ENCODE results near the gene PIM3. TPM values are rescaled to one million over a fixed set of nuclear protein-coding genes. Genes with fewer than 3 reads are reported as not detected.

PIM3 gene
- total and polyA plus RNA-seq, 4 experiments from 2014 or later = 48.1 to 62.3 (median 54.2) TPM

DNA sequence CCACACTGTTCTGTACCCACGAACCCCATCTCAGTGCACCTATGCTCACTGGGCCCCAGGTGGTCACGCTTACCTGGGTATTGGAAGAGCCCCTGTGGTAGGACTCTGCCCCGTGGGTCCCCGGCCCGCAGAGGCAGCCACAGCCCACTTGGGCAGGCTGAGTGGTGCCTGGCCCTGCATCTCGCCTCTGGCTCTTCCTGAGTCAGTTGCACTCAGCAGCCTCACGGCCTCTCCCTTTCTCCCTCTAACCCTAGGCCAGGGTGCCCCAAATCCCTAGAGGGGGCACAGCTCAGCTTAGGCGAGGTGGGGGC lies 32.4 kb upstream of the PIM3 start:
- Mint-ChIP-seq H3K36me3 (peaks cover 0 to 9% of the 10 kb centered on the region in 2 donors), H3K4me1 (peaks cover 25 to 60% (median 43%) of the 10 kb centered on the region in 4 donors), H3K9me3 (no peaks in the 10 kb centered on the region), H3K27me3 (no peaks in the 10 kb centered on the region), H3K27ac (peak overlapping the region in 2 of 7 donors; percentile 13 to 60), H3K4me3 (peak overlapping the region in 1 of 8 donors; percentile 43)
- Histone ChIP-seq H3K9me3 (ENCODE audit: control insufficient read depth in 1 of 2, low read length in 2 of 2) (no peaks in the 10 kb centered on the region), H3K4me1 (ENCODE audit: insufficient read depth, low read length) (peaks cover 43% of the 10 kb centered on the region), H3K27ac (ENCODE audit: low read depth, low read length) (no peak overlapping the region), H3K36me3 (ENCODE audit: insufficient read depth, low read length) (no peaks in the 10 kb centered on the region), H3K27me3 (ENCODE audit: insufficient read depth, low read length) (no peaks in the 10 kb centered on the region), H3K4me3 (ENCODE audit: low read length in 2 of 2) (no peak overlapping the region)
- CTCF ChIA-PET (ENCODE audit: partially characterized antibody) = interaction anchor here (1.5 to 4.0 kb wide), 2 partner anchors 102 to 103 kb away, joined by 4 to 24 read pairs; no protein-coding TSS in a partner anchor
- POLR2A ChIA-PET (ENCODE audit: partially characterized antibody) = interaction anchor here (1.3 kb wide), 1 partner anchor 160 kb away, joined by 3 read pairs; no protein-coding TSS in a partner anchor
- intact Hi-C loops (cut with micrococcal nuclease) = no loop called here
- DNase-seq = no peak

GRCh38 chr22:49928555-49929210 lies 31.9 kb upstream of the PIM3 start:
- Histone ChIP-seq H3K9me3 (ENCODE audit: control insufficient read depth in 1 of 2, low read length in 2 of 2) (no peaks in the 10 kb centered on the region), H3K27ac (ENCODE audit: low read depth, low read length) (no peak overlapping the region), H3K4me1 (ENCODE audit: insufficient read depth, low read length) (peaks cover 49% of the 10 kb centered on the region), H3K4me3 (ENCODE audit: low read length in 2 of 2) (no peak overlapping the region), H3K27me3 (ENCODE audit: insufficient read depth, low read length) (no peaks in the 10 kb centered on the region), H3K36me3 (ENCODE audit: insufficient read depth, low read length) (no peaks in the 10 kb centered on the region)
- no peak for DNase-seq
- Mint-ChIP-seq H3K27ac (peak overlapping the region in 1 of 7 donors; percentile 60), H3K9me3 (no peaks in the 10 kb centered on the region), H3K4me1 (peaks cover 27 to 61% (median 43%) of the 10 kb centered on the region in 4 donors), H3K36me3 (peaks cover 0 to 9% of the 10 kb centered on the region in 2 donors), H3K4me3 (peak overlapping the region in 1 of 8 donors; percentile 43), H3K27me3 (no peaks in the 10 kb centered on the region)
- POLR2A ChIA-PET (ENCODE audit: partially characterized antibody) = interaction anchor here (1.3 kb wide), 1 partner anchor 161 kb away, joined by 3 read pairs; no protein-coding TSS in a partner anchor
- CTCF ChIA-PET (ENCODE audit: partially characterized antibody) = interaction anchor here (1.5 to 4.0 kb wide), 2 partner anchors 101 to 103 kb away, joined by 4 to 24 read pairs; no protein-coding TSS in a partner anchor
- intact Hi-C loops (cut with micrococcal nuclease) = loop anchor here (1.0 kb wide), 2 partner anchors 65 to 281 kb away; no protein-coding TSS in a partner anchor

DNA sequence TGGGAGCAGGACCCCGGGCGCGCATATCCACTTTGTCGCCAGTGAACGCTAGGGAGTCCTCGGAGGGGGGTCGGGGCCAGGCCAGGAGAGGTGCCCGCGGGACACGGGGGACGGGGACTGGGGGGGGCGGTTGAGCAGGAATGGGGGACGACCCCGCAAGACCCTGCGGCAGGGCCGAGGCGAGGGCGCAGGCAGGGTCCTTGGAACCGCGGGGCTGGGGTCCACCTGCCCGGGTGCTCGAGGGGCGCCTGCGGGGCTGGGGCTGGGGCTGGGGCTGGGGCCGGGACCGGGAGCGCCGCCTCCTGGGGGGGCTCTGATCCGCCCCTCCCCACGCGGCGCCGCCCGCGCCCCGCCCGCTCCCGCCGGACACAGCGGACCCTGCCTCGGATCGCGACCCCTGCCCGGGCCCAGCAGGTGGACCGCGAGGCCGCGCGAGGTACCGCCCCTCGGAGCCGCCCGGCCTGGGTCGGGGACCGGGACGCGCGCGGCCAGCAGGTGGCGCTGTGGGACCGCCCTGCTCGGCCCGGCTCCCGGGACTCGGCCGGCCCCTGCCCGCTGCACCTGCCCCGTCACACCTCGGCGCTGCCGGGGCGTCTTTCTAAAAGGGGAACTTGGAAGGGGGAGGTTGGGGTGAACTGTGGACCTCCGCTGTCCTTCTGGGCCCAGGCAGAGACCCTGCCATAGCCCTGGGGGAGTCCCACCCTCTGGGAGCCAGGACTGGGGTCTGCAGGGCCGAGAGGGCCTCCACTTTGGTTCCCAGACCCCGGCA lies 31.2 kb upstream of the PIM3 start:
- Mint-ChIP-seq H3K27me3 (no peaks in the 10 kb centered on the region), H3K27ac (peak overlapping the region in 2 of 7 donors; percentile 53 to 76), H3K36me3 (peaks cover 0 to 9% of the 10 kb centered on the region in 2 donors), H3K4me3 (no peak overlapping the region), H3K4me1 (peaks cover 27 to 58% (median 41%) of the 10 kb centered on the region in 4 donors), H3K9me3 (no peaks in the 10 kb centered on the region)
- H3K27me3 ChIP-seq (ENCODE audit: insufficient read depth, low read length) = no peaks in the 10 kb centered on the region
- POLR2A ChIA-PET (ENCODE audit: partially characterized antibody) = interaction anchor here (0.9 to 5.2 kb wide), 4 partner anchors 32 to 101 kb away, joined by 3 to 54 read pairs (median 14); partner anchors contain the start of gene PIM3
- H3K9me3 ChIP-seq (ENCODE audit: control insufficient read depth in 1 of 2, low read length in 2 of 2) = no peaks in the 10 kb centered on the region
- DNase-seq = peak in 4 of 5 donors; percentile 75 to 84 (median 76)
- no peaks in the 10 kb centered on the region for H3K36me3 ChIP-seq (ENCODE audit: insufficient read depth, low read length)
- H3K27ac ChIP-seq (ENCODE audit: low read depth, low read length) = peak overlapping the region; percentile 36
- intact Hi-C loops (cut with micrococcal nuclease) = loop anchor here (1.0 kb wide), 2 partner anchors 64 to 280 kb away; no protein-coding TSS in a partner anchor
- no peak overlapping the region for H3K4me3 ChIP-seq (ENCODE audit: low read length in 2 of 2)
- CTCF ChIA-PET (ENCODE audit: partially characterized antibody) = interaction anchor here (1.0 to 4.6 kb wide), 7 partner anchors 9 to 162 kb away, joined by 4 to 56 read pairs (median 7); no protein-coding TSS in a partner anchor
- peaks cover 56% of the 10 kb centered on the region for H3K4me1 ChIP-seq (ENCODE audit: insufficient read depth, low read length)

GRCh38 chr22:49929994-49930575 lies 30.5 kb upstream of the PIM3 start:
- ChIA-PET CTCF (ENCODE audit: partially characterized antibody) (interaction anchor here (1.0 to 4.6 kb wide), 10 partner anchors 10 to 163 kb away, joined by 3 to 56 read pairs (median 6); no protein-coding TSS in a partner anchor), POLR2A (ENCODE audit: partially characterized antibody) (interaction anchor here (0.9 to 5.2 kb wide), 6 partner anchors 12 to 100 kb away, joined by 3 to 54 read pairs (median 8); partner anchors contain the start of genes ALG12, CRELD2 and PIM3)
- peaks cover 27 to 57% (median 38%) of the 10 kb centered on the region in 4 donors for H3K4me1 Mint-ChIP-seq
- no peaks in the 10 kb centered on the region for H3K36me3 ChIP-seq (ENCODE audit: insufficient read depth, low read length)
- peaks cover 58% of the 10 kb centered on the region for H3K4me1 ChIP-seq (ENCODE audit: insufficient read depth, low read length)
- H3K36me3 Mint-ChIP-seq = peaks cover 0 to 9% of the 10 kb centered on the region in 2 donors
- H3K27ac ChIP-seq (ENCODE audit: low read depth, low read length) = peak overlapping the region; percentile 36
- peak overlapping the region in 4 of 8 donors; percentile 17 to 69 (median 28) for H3K4me3 Mint-ChIP-seq
- intact Hi-C loops (cut with micrococcal nuclease) = loop anchor here (1.0 to 10.0 kb wide), 3 partner anchors 63 to 279 kb away; partner anchors contain the start of gene TRABD
- H3K4me3 ChIP-seq (ENCODE audit: low read length in 2 of 2) = no peak overlapping the region
- H3K9me3 ChIP-seq (ENCODE audit: control insufficient read depth in 1 of 2, low read length in 2 of 2) = no peaks in the 10 kb centered on the region
- peak overlapping the region in 5 of 7 donors; percentile 24 to 91 (median 76) for H3K27ac Mint-ChIP-seq
- H3K27me3 ChIP-seq (ENCODE audit: insufficient read depth, low read length) = no peaks in the 10 kb centered on the region
- H3K9me3 Mint-ChIP-seq = no peaks in the 10 kb centered on the region
- no peaks in the 10 kb centered on the region for H3K27me3 Mint-ChIP-seq
- no peak for DNase-seq

- no peaks in the 10 kb centered on the region for H3K27me3 Mint-ChIP-seq
- H3K4me1 Mint-ChIP-seq = peaks cover 20 to 50% (median 31%) of the 10 kb centered on the region in 4 donors
- no peak overlapping the region for H3K27ac ChIP-seq (ENCODE audit: low read depth, low read length)
- no peak overlapping the region for H3K4me3 ChIP-seq (ENCODE audit: low read length in 2 of 2)
- no peaks in the 10 kb centered on the region for H3K36me3 ChIP-seq (ENCODE audit: insufficient read depth, low read length)
- no peaks in the 10 kb centered on the region for H3K9me3 ChIP-seq (ENCODE audit: control insufficient read depth in 1 of 2, low read length in 2 of 2)
- peaks cover 51% of the 10 kb centered on the region for H3K4me1 ChIP-seq (ENCODE audit: insufficient read depth, low read length)
- intact Hi-C loops (cut with micrococcal nuclease) = loop anchor here (1.0 to 10.0 kb wide), 2 partner anchors 99 to 254 kb away; partner anchors contain the start of gene TRABD
- no peaks in the 10 kb centered on the region for H3K9me3 Mint-ChIP-seq
- H3K4me3 Mint-ChIP-seq = peak overlapping the region; percentile 9 to 80 (median 58)
- no peaks in the 10 kb centered on the region for H3K27me3 ChIP-seq (ENCODE audit: insufficient read depth, low read length)
- H3K36me3 Mint-ChIP-seq = peaks cover 0 to 3% of the 10 kb centered on the region in 2 donors
- peak in 3 of 5 donors; percentile 30 to 45 (median 40) for DNase-seq
- ChIA-PET CTCF (ENCODE audit: partially characterized antibody) (interaction anchor here (0.7 to 4.6 kb wide), 13 partner anchors 16 to 164 kb away, joined by 3 to 56 read pairs (median 6); no protein-coding TSS in a partner anchor), POLR2A (ENCODE audit: partially characterized antibody) (interaction anchor here (1.3 to 5.2 kb wide), 5 partner anchors 13 to 99 kb away, joined by 5 to 54 read pairs (median 11); partner anchors contain the start of genes ALG12, CRELD2 and PIM3)
- peak overlapping the region; percentile 54 to 93 (median 88) for H3K27ac Mint-ChIP-seq
Measured at GRCh38 chr22:49930596-49931412, 29.8 kb upstream of the PIM3 start.
